ENCODE data around the gene SLC44A5. TPM values are rescaled to one million over a fixed set of nuclear protein-coding genes. Genes with fewer than 3 reads are reported as not detected.

The SLC44A5 gene
- total RNA-seq, 1 experiment from 2014 or later: 0.18 TPM

- in situ Hi-C loops (cut with HindIII; ENCODE audit: low pct_unique_long_range_greater_than_20kb, low sequenced_read_pairs) (no loop called here), intact Hi-C loops (cut with micrococcal nuclease; ENCODE audit: unreplicated experiment) (no loop called here)
- CTCF ChIA-PET: no interaction called here
- H3K36me3 ChIP-seq (ENCODE audit: control insufficient read depth, insufficient read depth, low read length): no peaks in the 10 kb centered on the region
- POLR2A ChIA-PET: no interaction called here
- no TSS peak for BruUV-seq (replicated peaks)
- no peaks in the 10 kb centered on the region for H3K4me1 ChIP-seq (ENCODE audit: control insufficient read depth, insufficient read depth, low read length)
- DNase-seq (ENCODE audit: low read depth, low spot score) (no peak), ATAC-seq (no peak)
- H3K4me3 ChIP-seq (ENCODE audit: low read depth in 2 of 2, low read length in 2 of 2): no peak overlapping the region
- H3K9me3 ChIP-seq (ENCODE audit: control insufficient read depth, insufficient read depth, low read depth, low read length): no peaks in the 10 kb centered on the region
- H3K27me3 ChIP-seq (ENCODE audit: control insufficient read depth, insufficient read depth, low read length): no peaks in the 10 kb centered on the region
- no peak overlapping the region for H3K27ac ChIP-seq (ENCODE audit: low read length)
- TF ChIP-seq CTCF (IDR thresholded peaks at IDR 0.05) (no peak), POLR2AphosphoS5 (IDR thresholded peaks at IDR 0.05; ENCODE audit: low read depth, low read length) (no peak), TCF7L2 (IDR thresholded peaks at IDR 0.05; ENCODE audit: low read depth, low read length) (no peak), SIN3A (IDR thresholded peaks at IDR 0.05; ENCODE audit: borderline replicate concordance, insufficient read depth, low read depth, low read length) (no peak), REST (IDR thresholded peaks at IDR 0.05; ENCODE audit: insufficient read depth in 1 of 2, low read depth in 2 of 2, low read length in 1 of 2) (no peak)
These were observed 214.7 kb downstream of the SLC44A5 start for GRCh38 chr1:75396260-75396659.

GRCh38 chr1:75394386-75395139 lies 216.4 kb downstream of the SLC44A5 start:
- in situ Hi-C loops (cut with HindIII; ENCODE audit: low pct_unique_long_range_greater_than_20kb, low sequenced_read_pairs): no loop called here
- H3K27ac ChIP-seq (ENCODE audit: low read length): no peak overlapping the region
- H3K4me1 ChIP-seq (ENCODE audit: control insufficient read depth, insufficient read depth, low read length): no peaks in the 10 kb centered on the region
- ChIA-PET POLR2A (no interaction called here), CTCF (no interaction called here)
- no peak for ATAC-seq
- no peaks in the 10 kb centered on the region for H3K9me3 ChIP-seq (ENCODE audit: control insufficient read depth, insufficient read depth, low read depth, low read length)
- no peak for DNase-seq (ENCODE audit: low read depth, low spot score)
- H3K4me3 ChIP-seq (ENCODE audit: low read depth in 2 of 2, low read length in 2 of 2): no peak overlapping the region
- intact Hi-C loops (cut with micrococcal nuclease; ENCODE audit: unreplicated experiment): no loop called here
- TF ChIP-seq TCF7L2 (IDR thresholded peaks at IDR 0.05; ENCODE audit: low read depth, low read length): no peak
- TF ChIP-seq POLR2AphosphoS5 (IDR thresholded peaks at IDR 0.05; ENCODE audit: low read depth, low read length): no peak
- no peak for TF ChIP-seq CTCF (IDR thresholded peaks at IDR 0.05)
- TF ChIP-seq REST (IDR thresholded peaks at IDR 0.05; ENCODE audit: insufficient read depth in 1 of 2, low read depth in 2 of 2, low read length in 1 of 2): no peak
- no peak for TF ChIP-seq SIN3A (IDR thresholded peaks at IDR 0.05; ENCODE audit: borderline replicate concordance, insufficient read depth, low read depth, low read length)
- no TSS peak for BruUV-seq (replicated peaks)
- no peaks in the 10 kb centered on the region for H3K36me3 ChIP-seq (ENCODE audit: control insufficient read depth, insufficient read depth, low read length)
- no peaks in the 10 kb centered on the region for H3K27me3 ChIP-seq (ENCODE audit: control insufficient read depth, insufficient read depth, low read length)

All from Panc1 (cell line).